ENCODE measurements around the gene VAC14.

Gene VAC14

DNA sequence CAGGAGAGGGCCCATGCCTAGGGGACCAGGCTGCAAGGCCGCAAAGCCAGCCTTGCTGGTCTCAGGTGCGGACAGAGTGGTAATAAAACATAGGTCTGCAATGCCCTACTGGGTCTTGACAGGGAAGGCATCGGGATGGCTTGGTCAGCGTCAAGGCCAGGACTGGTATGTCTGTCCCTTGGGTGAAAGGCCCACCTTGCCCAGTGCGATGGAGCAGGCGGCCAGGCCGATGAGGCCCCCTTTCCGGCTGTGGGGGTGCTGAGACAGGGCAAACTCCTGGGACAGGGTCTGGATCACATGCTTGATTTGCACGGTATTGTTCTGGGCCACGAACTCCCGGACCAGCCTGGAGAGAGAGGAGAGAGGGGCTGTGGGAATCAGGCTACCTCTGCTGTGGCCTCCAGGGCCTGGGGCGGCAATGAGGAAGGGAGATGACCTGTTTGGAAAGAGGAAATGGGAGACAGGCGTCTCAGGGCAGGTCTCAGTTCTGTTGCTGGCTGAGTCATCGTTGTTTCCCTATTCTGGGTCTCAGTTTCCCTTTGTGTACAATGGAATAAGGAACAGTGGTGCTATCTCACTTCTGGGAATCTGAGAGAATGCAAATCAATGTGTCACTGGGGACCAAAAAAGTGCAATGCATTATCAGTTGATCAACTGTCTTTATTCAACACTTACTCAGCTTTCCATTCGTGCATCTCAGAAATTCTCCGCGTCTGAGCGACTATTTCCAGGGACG, 14.8 kb downstream of the VAC14 start:
- DNase-seq (ENCODE audit: low read depth in 2 of 2, low spot score in 1 of 2), result no peak

DNA sequence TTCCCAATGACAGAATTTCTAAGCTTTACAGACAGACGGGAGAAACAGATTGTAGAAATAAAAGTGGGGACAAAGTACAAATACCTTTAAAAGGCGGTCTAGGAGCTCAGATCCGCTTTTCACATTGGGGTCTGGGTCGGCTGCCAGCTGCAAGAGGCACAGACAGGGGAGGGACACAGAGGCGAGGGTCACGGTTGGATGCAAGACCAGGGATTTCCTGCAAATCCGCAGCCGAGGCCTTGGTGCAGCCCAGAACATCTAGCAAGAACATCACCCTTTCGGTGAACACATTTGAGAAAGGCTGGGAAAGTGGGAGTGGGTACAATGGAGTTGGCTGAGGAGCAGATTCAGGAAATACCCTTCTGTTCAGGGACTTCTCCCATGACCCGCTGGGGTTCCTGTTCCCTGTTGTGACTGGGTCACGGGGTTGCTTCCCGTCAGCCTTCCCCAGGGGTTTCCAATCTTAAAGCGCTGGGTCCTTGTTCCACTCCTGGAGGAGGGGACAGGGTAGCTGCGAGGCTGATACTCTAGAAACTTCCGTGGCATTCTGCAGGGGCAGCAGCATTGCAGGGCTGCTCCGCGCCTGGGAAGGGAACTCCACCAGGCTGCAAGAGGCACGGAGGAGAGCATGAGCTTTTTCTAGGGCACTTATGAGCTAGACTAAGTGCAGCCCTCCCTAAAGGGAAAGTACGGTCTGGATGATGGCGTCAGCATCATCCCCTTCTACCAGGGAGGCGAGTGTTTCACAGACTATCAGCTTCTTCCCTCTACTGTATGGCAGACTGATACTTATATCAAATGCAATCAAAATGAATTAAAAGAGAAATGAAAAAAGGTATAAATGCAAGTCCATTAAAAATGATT, 16.0 kb downstream of the VAC14 start:
- no peak for DNase-seq (ENCODE audit: low read depth in 2 of 2, low spot score in 1 of 2)

- DNase-seq (ENCODE audit: low read depth in 2 of 2, low spot score in 1 of 2), result no peak
Observed at GRCh38 chr16:70782237-70782636, 18.7 kb downstream of the VAC14 start.

DNA sequence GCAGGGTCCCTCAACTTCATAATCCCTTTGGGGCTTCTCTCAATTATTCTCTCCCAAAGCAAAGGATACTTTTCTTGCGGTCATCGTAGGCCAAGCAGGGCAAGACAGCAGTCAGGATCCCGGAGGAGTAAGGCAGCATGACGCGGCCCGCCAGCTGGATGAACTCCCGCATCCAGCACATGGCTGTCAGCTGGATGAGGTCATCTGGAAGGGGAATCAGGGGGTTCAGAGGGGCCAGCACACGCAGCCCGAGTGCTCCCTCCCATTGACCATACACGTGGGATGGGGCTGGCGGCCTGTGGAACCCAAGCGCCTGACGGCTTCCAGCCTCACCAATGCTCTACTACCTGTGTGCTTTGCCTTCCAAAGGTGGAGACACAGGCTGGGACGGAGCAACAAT, 19.2 kb downstream of the VAC14 start:
- DNase-seq (ENCODE audit: low read depth in 2 of 2, low spot score in 1 of 2), result no peak

- no peak for DNase-seq (ENCODE audit: low read depth in 2 of 2, low spot score in 1 of 2)
Observed at GRCh38 chr16:70780546-70780945, 20.4 kb downstream of the VAC14 start.

GRCh38 chr16:70779361-70779760, 21.6 kb downstream of the VAC14 start:
- no peak for DNase-seq (ENCODE audit: low read depth in 2 of 2, low spot score in 1 of 2)

GRCh38 chr16:70778901-70779309, 22.1 kb downstream of the VAC14 start:
- no peak for DNase-seq (ENCODE audit: low read depth in 2 of 2, low spot score in 1 of 2)

DNA sequence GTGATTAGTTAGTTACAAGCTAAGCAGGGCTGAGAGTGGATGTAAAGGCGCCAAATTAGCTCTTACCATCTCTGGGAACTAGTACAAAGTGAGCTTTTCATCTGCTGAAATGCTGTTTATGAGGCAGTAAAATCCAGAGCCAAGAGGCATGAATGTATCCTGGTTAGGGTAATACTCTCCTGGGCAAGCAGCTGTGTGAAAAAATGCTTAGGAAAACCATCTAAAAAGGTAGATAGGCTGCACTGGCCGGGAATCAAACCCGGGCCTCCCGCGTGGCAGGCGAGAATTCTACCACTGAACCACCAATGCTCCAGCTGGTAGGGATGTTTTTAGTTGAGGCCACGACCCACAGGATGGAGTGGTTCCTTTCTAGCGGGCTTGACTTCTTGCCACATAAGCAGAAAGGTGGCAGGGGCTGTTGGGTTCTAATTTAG, 23.0 kb downstream of the VAC14 start:
- no peak for DNase-seq (ENCODE audit: low read depth in 2 of 2, low spot score in 1 of 2)

DNA sequence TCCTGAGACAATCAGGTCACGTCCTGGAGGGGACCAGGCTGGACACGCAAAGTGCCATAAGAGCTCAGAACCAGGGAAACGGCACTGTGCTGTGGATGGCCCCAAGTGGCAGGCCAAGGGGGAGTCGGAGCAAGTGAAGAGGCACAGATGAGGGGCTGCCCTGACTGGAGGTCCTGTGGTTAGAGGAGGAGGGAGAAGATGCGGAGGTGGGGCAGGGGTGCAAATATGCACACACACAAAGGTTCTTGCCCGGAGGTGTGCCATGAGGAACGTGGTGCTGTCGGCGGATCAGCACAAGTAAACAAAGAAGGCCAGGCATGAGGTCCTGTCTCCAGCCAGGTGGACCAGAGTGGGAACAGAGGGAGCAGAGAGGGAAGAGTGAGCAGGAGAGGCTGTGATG, 23.5 kb downstream of the VAC14 start:
- DNase-seq (ENCODE audit: low read depth in 2 of 2, low spot score in 1 of 2), result no peak

GRCh38 chr16:70775399-70775798, 25.6 kb downstream of the VAC14 start:
- no peak for DNase-seq (ENCODE audit: low read depth in 2 of 2, low spot score in 1 of 2)

DNA sequence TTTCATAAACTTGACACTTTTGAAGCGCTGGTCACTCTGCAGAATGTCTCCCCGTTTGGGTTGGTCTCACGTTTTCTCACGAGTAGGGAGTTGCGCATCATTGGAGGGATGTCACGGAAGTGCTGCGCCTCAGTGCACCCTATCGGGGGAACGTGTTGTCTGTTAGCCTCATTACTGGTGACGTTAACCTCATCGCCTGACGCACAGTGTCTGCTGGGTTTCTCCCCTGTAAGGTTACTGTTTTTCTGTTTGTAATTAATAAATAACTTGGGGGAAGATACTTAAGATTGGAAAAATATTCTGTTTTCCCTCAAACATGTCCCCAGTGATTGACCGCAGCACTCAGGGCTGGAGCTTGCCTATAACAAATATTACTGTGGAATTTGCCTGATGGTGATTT, 26.7 kb downstream of the VAC14 start:
- DNase-seq (ENCODE audit: low read depth in 2 of 2, low spot score in 1 of 2), result no peak

DNA sequence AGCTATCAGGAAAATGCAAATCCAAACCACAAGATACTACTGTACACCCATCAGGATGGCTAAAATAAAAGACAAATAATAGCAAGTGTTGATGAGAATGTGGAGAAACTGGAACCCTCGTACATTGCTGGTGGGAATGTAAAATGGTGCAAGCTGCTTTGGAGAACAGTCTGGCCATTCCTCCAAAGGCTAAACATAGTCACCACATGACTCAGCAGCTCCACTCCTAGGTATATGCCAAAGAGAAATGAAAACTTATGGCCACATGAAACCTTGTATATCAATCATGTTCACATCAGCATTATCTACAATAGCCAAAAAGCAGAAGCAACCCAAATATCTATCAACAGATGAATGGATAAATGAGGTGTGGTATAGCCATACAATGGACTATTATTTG, 28.5 kb downstream of the VAC14 start:
- DNase-seq (ENCODE audit: low read depth in 2 of 2, low spot score in 1 of 2), result no peak

DNA sequence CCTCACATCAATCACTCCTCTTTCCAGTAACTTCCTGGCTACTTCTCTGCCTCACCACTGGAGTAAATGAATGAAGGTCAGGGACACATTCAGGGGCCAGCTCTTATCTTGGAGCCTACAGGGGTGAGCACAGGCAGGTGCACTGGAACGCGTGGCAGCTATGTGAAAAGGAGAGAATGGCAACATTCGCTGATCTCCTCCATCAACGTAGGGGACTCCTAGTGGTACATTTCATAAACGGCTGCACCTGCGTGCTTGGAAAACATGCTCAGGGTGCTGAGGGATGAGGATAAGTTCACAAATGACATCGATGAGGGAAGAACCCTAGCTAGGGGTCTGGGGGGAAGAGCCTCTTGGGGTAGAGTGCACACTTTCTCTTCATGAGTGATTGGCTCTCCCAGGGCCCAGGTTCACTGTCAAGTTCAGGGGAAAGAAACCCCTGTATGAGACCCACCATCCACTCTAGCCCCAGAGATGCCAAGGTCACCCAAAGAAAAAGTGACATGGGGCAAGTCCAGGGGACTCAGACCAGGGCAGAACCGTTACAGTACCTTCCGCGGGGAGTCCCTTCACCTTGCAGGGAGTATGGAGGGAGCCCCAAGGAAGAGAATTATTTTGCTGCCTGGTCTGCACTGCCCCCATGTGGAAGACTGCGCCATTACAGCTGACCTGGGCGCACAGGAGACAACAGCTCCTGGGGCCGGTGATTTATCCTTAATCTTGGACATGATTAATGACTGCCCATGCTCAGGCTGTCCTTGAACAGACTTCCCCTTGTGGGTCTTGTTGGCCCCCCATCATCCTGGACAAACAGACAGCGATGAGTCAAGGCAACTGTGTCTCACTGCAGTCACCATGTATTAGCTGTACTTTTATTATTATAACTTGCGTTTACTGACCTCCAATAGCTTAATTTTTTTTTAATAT, 30.1 kb downstream of the VAC14 start:
- peak in 1 of 2 donors; percentile 25 for DNase-seq (ENCODE audit: low read depth in 2 of 2, low spot score in 1 of 2)

DNA sequence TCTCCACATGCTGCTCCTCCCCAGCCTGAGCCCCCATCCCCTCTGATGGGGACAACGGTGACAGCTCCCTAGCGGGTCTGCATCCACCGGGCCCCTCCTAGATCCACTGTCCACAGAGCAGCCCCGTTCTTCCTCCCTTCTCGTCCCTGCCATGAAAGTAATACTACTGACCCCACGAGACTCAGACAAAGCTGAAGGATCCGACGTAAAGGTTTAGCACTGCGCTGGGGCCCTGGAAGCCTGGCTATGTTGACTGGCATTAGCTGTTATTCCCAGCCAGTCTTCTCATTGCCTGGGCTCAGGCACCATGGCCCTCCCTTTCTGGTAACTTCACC, 30.7 kb downstream of the VAC14 start:
- no peak for DNase-seq (ENCODE audit: low read depth in 2 of 2, low spot score in 1 of 2)

GRCh38 chr16:70769761-70770160, 31.2 kb downstream of the VAC14 start:
- DNase-seq (ENCODE audit: low read depth in 2 of 2, low spot score in 1 of 2), result no peak

GRCh38 chr16:70769131-70769530, 31.8 kb downstream of the VAC14 start:
- DNase-seq (ENCODE audit: low read depth in 2 of 2, low spot score in 1 of 2), result no peak

GRCh38 chr16:70768203-70768580, 32.8 kb downstream of the VAC14 start:
- no peak for DNase-seq (ENCODE audit: low read depth in 2 of 2, low spot score in 1 of 2)

DNA sequence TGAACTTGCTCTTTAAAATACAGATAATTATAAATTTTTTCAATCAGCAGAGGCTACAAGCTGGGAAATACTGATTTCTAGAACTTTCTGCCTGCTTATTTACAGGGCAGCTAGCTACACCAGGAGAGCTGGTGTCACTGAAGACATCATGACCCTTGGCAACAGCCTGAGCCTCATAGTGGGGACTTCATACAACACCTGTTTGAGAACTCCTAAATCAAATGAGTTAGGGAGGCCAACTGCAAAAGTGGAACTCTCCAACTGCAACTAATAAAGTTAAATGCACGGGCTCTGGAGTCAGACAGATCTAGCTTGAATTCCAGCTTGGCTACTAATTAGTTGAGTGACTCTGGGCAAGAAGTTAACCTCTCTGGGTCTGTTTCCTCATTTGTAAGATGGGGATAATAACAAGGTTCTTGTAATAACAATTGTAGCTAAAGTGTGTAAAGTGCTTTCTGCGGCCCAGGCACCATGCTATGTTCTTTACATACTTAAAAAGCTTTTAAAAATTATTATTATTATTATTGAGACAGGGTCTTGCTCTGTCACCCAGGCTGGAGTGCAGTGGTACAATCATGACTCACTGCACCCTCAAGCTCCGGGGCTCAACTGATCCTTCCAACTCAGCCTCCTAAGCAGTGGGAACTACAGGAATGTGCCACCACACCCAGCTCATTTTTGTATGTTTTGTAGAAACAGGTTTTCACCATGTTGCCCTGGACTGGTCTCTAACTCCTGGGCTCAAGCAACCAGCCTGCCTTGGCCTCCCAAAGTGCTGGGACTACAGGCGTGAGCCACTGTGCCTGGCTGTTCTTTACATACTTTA, 33.4 kb downstream of the VAC14 start:
- no peak for DNase-seq (ENCODE audit: low read depth in 2 of 2, low spot score in 1 of 2)

GRCh38 chr16:70766658-70767057, 34.3 kb downstream of the VAC14 start:
- no peak for DNase-seq (ENCODE audit: low read depth in 2 of 2, low spot score in 1 of 2)

DNA sequence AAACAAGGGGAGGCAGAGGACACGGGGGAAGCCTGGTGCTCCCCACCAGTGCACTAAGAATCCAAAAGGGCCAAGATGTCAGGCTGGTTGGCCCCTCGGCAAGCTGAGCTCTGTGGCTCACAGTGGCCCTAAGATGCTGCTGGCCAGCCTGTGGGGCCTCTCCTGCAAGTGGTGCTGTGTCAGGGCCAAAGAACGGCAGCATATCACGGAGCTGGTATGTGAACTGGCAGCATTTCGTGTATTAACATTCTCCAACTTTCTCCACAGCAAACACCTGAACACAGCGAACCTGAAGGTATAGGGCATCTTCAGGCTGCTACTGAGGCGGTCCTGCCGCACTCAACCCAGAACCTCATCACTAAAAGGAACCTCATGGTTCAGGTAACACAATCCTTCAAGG, 34.8 kb downstream of the VAC14 start:
- no peak for DNase-seq (ENCODE audit: low read depth in 2 of 2, low spot score in 1 of 2)

GRCh38 chr16:70765491-70765890, 35.5 kb downstream of the VAC14 start:
- no peak for DNase-seq (ENCODE audit: low read depth in 2 of 2, low spot score in 1 of 2)

Measured in stimulated activated CD8-positive, alpha-beta memory T cell treated with anti-CD3 and anti-CD28 coated beads, Interleukin-4, amount 100 ng/mL, for 4 hours (primary cell).